HepG2 (cell line): ENCODE data around the gene PPP1R12C. TPM values are rescaled to one million over a fixed set of nuclear protein-coding genes. Genes with fewer than 3 reads are reported as not detected.

ENCODE experiments used
- ARNTL ChIP-seq: sonication (generic); formaldehyde crosslinking; IDR thresholded peaks from 2 replicates; pipeline ENCODE4 v1.4.0; 2020; ENCODE audit warnings: mild to moderate bottlenecking, missing genetic modification reagents
- ATAD3A ChIP-seq: sonication (generic); formaldehyde crosslinking; IDR thresholded peaks from 2 replicates; pipeline ENCODE4 v1.4.0; 2020; ENCODE audit warnings: missing genetic modification reagents
- CEBPG ChIP-seq: IDR thresholded peaks from 2 replicates; pipeline ENCODE4 v1.6.1; 2016
- ELF3 ChIP-seq: IDR thresholded peaks from 2 replicates; pipeline ENCODE4 v1.6.1; 2016; ENCODE audit warnings: missing genetic modification reagents, missing compliant biosample characterization
- GZF1 ChIP-seq: sonication (generic); formaldehyde crosslinking; IDR thresholded peaks from 2 replicates; pipeline ENCODE4 v1.5.1; 2020; ENCODE audit warnings: mild to moderate bottlenecking, missing genetic modification reagents
- HMG20B ChIP-seq: conservative IDR thresholded peaks from 2 replicates; pipeline ENCODE4 v1.6.1; 2016; ENCODE audit warnings: missing genetic modification reagents, missing compliant biosample characterization
- HMGA1 ChIP-seq: sonication (generic); formaldehyde crosslinking; conservative IDR thresholded peaks from 2 replicates; pipeline ENCODE4 v1.4.0; 2020; ENCODE audit warnings: missing genetic modification reagents
- IKZF1 ChIP-seq: fragments of 450-650 bp; IDR thresholded peaks from 2 replicates; pipeline ENCODE4 v1.7.1; 2016
- IRX3 ChIP-seq: sonication (generic); formaldehyde crosslinking; IDR thresholded peaks from 2 replicates; pipeline ENCODE4 v1.8.1; 2023; ENCODE audit warnings: mild to moderate bottlenecking, low read depth, missing genetic modification reagents, borderline replicate concordance
- JARID2 ChIP-seq: sonication (generic); formaldehyde crosslinking; IDR thresholded peaks from 2 replicates; pipeline ENCODE4 v1.8.1; 2023; ENCODE audit warnings: missing genetic modification reagents, inconsistent platforms; ENCODE audit not compliant: insufficient replicate concordance
- MEF2D ChIP-seq: sonication (generic); formaldehyde crosslinking; IDR thresholded peaks from 2 replicates; pipeline ENCODE4 v1.5.1; 2020; ENCODE audit warnings: mild to moderate bottlenecking, missing genetic modification reagents
- MTA3 ChIP-seq: sonication (generic); formaldehyde crosslinking; IDR thresholded peaks from 2 replicates; pipeline ENCODE4 v1.4.0; 2020; ENCODE audit warnings: missing genetic modification reagents
- NFIB ChIP-seq: sonication (generic); formaldehyde crosslinking; IDR thresholded peaks from 2 replicates; pipeline ENCODE4 v1.9.0; 2021; ENCODE audit warnings: missing genetic modification reagents, mild to moderate bottlenecking, borderline replicate concordance
- SALL2 ChIP-seq: sonication (generic); formaldehyde crosslinking; IDR thresholded peaks from 2 replicates; pipeline ENCODE4 v1.8.1; 2023; ENCODE audit warnings: mild to moderate bottlenecking, missing genetic modification reagents, inconsistent platforms
- SNAI1 ChIP-seq: sonication (generic); formaldehyde crosslinking; IDR thresholded peaks from 2 replicates; pipeline ENCODE4 v1.5.0; 2020; ENCODE audit warnings: mild to moderate bottlenecking, missing genetic modification reagents, borderline replicate concordance
- SP5 ChIP-seq: IDR thresholded peaks from 2 replicates; pipeline ENCODE4 v1.6.1; 2016; ENCODE audit warnings: low read depth, borderline replicate concordance
- TBL1XR1 ChIP-seq: fragments of 150-350 bp; IDR thresholded peaks from 2 replicates; pipeline ENCODE4 v1.6.1; 2014; ENCODE audit warnings: borderline replicate concordance, low read length; ENCODE audit not compliant: partially characterized antibody
- TBX3 ChIP-seq: fragments of 450-650 bp; IDR thresholded peaks from 2 replicates; pipeline ENCODE4 v1.6.1; 2017; ENCODE audit warnings: antibody characterized with exemption, mild to moderate bottlenecking, inconsistent platforms, borderline replicate concordance
- XBP1 ChIP-seq: sonication (generic); formaldehyde crosslinking; IDR thresholded peaks from 2 replicates; pipeline ENCODE4 v1.5.0; 2020; ENCODE audit warnings: missing genetic modification reagents
- ZNF317 ChIP-seq: sonication (generic); formaldehyde crosslinking; IDR thresholded peaks from 2 replicates; pipeline ENCODE4 v1.5.0; 2020; ENCODE audit warnings: mild to moderate bottlenecking, missing genetic modification reagents
- ZNF331 ChIP-seq: sonication (generic); formaldehyde crosslinking; IDR thresholded peaks from 2 replicates; pipeline ENCODE4 v1.4.0; 2020; ENCODE audit warnings: missing genetic modification reagents
- ZNF577 ChIP-seq: sonication (generic); formaldehyde crosslinking; IDR thresholded peaks from 2 replicates; pipeline ENCODE4 v1.4.0; 2020; ENCODE audit warnings: mild to moderate bottlenecking, low read depth, missing genetic modification reagents, borderline replicate concordance
- ZNF703 ChIP-seq: sonication (generic); formaldehyde crosslinking; IDR thresholded peaks from 2 replicates; pipeline ENCODE4 v1.5.1; 2020; ENCODE audit warnings: missing genetic modification reagents, mild to moderate bottlenecking, moderate library complexity, borderline replicate concordance
- ZNF724P ChIP-seq: sonication (generic); formaldehyde crosslinking; IDR thresholded peaks from 2 replicates; pipeline ENCODE4 v1.8.0; 2022; ENCODE audit warnings: missing genetic modification reagents, borderline replicate concordance
- polyA plus RNA-seq, 8 experiments: library from polyadenylated mRNA; depleted of rRNA in 3 of 8; stranded (reverse) in 7 of 8; unstranded in 1 of 8; fragments of >200 nt; fragmentation: Illumina TruSeq in 4 of 8; extraction: Trizol in 4 of 8; gene quantifications; 2 replicates each; pipeline versions ENCODE4 v1.2.1 to v1.2.3, GENCODE V29; 2011 to 2016; ENCODE audit warnings: low read depth in 4 of 8, missing spikeins in 1 of 8, mixed read lengths in 1 of 8; ENCODE audit not compliant: insufficient read depth in 1 of 8
- total RNA-seq, 5 experiments: library from RNA; depleted of rRNA; stranded (reverse); fragments of >200 nt; fragmentation: Illumina TruSeq; extraction: Trizol; gene quantifications; 2 replicates each; pipeline ENCODE4 v1.2.3, GENCODE V29; 2016; ENCODE audit warnings: low read depth in 1 of 5
- TF ChIP-seq, protein P1 (sequence below): sonication (generic); formaldehyde crosslinking; IDR thresholded peaks from 2 replicates; pipeline ENCODE4 v1.8.0; 2022; ENCODE audit warnings: mild to moderate bottlenecking, missing genetic modification reagents, moderate library complexity
- TF ChIP-seq, protein P2 (sequence below): IDR thresholded peaks from 2 replicates; pipeline ENCODE4 v1.6.1; 2012; ENCODE audit warnings: low read length, improper control_type of control experiment
- TF ChIP-seq, protein P3 (sequence below): IDR thresholded peaks from 2 replicates; pipeline ENCODE4 v1.6.1; 2016; ENCODE audit warnings: mild to moderate bottlenecking

The PPP1R12C gene
- total and polyA plus RNA-seq, 2 of the 13 experiments (the other 11 are each of a cell fraction or from before 2014, with no cell fraction given), result 29.7 to 30.3 TPM

DNA sequence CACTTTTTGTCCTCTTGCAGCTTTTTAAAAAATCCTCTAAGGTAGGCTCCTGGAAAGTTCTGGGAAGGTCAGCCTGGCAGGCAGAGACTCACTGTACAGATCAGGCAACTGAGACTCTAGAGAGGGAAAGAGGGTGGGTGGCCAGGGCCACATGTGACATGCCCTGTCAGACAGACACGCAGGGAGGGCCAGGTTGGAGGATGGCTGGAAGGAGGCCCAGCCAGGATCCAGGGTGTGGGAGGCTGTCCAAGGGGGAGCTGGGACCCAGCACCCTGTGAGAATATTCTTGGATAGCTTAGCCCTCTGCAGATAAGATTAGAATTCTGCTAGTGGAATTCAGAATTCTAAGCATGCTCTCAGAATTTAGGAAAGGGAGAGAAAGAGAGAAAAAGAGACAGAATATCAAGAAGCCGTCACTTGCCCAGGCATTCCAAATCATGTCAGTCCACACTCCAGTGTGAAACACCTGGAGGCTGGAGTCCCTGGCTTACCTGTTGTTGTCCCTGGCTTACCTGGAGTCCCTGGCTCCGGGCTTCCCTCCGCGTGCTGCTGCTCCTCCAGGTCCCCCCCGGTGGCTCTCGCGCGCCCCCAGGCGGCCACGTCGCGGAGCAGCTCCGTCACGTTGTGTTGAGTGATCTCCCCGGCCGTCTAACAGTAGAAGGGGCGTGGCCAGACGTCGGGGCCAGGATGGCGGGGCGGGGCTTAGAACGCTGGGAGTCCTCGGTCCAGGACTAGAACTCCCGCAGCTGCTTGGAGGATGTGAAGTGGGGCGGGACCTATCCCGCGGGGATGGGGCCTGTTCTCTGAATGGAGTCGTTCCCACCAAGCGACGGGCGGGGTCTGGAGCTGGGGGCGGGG lies 42.9 kb upstream of the PPP1R12C start (continued):
- TF ChIP-seq MEF2D (CRISPR knock-in tag) (no peak), IRX3 (CRISPR knock-in tag) (no peak), HMGA1 (no peak), MTA3 (CRISPR knock-in tag) (no peak), XBP1 (CRISPR knock-in tag) (no peak), IKZF1 (no peak), ZNF317 (CRISPR knock-in tag) (no peak), ZNF331 (CRISPR knock-in tag) (peak; percentile 26; the same call in 1 of the 2 replicates), SALL2 (no peak), TBL1XR1 (no peak), ELF3 (peak; percentile 32; the same call in 1 of the 2 replicates), HMG20B (no peak), NFIB (no peak), SNAI1 (CRISPR knock-in tag) (no peak), JARID2 (CRISPR knock-in tag) (no peak), ARNTL (peak; percentile 86), ZNF724P (no peak), GZF1 (CRISPR knock-in tag) (no peak), TBX3 (no peak), CEBPG (CRISPR knock-in tag) (no peak), SP5 (CRISPR knock-in tag) (peak; percentile 42; the same call in 1 of the 2 replicates), ZNF577 (CRISPR knock-in tag) (no peak), ATAD3A (CRISPR knock-in tag) (no peak), ZNF703 (CRISPR knock-in tag) (no peak)
- TF ChIP-seq, protein P1, sequence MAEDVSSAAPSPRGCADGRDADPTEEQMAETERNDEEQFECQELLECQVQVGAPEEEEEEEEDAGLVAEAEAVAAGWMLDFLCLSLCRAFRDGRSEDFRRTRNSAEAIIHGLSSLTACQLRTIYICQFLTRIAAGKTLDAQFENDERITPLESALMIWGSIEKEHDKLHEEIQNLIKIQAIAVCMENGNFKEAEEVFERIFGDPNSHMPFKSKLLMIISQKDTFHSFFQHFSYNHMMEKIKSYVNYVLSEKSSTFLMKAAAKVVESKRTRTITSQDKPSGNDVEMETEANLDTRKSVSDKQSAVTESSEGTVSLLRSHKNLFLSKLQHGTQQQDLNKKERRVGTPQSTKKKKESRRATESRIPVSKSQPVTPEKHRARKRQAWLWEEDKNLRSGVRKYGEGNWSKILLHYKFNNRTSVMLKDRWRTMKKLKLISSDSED (CRISPR knock-in tag), result no peak
- TF ChIP-seq, protein P2, sequence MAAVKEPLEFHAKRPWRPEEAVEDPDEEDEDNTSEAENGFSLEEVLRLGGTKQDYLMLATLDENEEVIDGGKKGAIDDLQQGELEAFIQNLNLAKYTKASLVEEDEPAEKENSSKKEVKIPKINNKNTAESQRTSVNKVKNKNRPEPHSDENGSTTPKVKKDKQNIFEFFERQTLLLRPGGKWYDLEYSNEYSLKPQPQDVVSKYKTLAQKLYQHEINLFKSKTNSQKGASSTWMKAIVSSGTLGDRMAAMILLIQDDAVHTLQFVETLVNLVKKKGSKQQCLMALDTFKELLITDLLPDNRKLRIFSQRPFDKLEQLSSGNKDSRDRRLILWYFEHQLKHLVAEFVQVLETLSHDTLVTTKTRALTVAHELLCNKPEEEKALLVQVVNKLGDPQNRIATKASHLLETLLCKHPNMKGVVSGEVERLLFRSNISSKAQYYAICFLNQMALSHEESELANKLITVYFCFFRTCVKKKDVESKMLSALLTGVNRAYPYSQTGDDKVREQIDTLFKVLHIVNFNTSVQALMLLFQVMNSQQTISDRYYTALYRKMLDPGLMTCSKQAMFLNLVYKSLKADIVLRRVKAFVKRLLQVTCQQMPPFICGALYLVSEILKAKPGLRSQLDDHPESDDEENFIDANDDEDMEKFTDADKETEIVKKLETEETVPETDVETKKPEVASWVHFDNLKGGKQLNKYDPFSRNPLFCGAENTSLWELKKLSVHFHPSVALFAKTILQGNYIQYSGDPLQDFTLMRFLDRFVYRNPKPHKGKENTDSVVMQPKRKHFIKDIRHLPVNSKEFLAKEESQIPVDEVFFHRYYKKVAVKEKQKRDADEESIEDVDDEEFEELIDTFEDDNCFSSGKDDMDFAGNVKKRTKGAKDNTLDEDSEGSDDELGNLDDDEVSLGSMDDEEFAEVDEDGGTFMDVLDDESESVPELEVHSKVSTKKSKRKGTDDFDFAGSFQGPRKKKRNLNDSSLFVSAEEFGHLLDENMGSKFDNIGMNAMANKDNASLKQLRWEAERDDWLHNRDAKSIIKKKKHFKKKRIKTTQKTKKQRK, result no peak
- TF ChIP-seq, protein P3, sequence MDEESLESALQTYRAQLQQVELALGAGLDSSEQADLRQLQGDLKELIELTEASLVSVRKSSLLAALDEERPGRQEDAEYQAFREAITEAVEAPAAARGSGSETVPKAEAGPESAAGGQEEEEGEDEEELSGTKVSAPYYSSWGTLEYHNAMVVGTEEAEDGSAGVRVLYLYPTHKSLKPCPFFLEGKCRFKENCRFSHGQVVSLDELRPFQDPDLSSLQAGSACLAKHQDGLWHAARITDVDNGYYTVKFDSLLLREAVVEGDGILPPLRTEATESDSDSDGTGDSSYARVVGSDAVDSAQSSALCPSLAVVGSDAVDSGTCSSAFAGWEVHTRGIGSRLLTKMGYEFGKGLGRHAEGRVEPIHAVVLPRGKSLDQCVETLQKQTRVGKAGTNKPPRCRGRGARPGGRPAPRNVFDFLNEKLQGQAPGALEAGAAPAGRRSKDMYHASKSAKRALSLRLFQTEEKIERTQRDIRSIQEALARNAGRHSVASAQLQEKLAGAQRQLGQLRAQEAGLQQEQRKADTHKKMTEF (CRISPR knock-in tag), result no peak
